GM19324 (cell line): ENCODE data around the gene ATP6V0E1.
"Not testable (repeated sequence)": the region's sequence is repeated elsewhere in the genome, so short reads cannot be mapped to it uniquely, and the experiment has no call there.

Experiments used
- ATAC-seq: cut with Tn5 transposase; IDR thresholded peaks from one replicate; pipeline ENCODE4 v1.9.1; 2021; ENCODE audit warnings: mild to moderate bottlenecking, moderate library complexity; ENCODE audit not compliant: unreplicated experiment, low FRiP score

Gene ATP6V0E1

GRCh38 chr5:173032096-173032495, 48.5 kb downstream of the ATP6V0E1 start:
- ATAC-seq, result not testable (repeated sequence)

DNA sequence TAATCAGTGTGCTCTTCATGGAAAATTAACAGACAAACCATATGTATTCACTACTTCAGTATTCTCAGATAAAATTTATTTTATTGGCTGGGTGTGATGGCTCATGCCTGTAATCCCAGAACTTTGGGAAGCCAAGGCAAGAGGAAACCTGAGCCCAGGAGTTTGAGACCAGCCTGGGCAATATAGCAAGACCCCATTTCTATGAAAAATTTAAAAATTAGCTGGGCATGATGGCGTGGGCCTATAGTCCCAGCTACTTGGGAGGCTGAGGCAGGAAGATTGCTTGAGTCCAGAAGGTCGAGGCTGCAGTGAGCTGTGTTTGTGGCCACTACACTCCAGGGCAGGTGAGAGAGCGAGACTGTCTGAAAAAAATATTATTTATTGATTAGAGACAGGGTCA, 49.2 kb downstream of the ATP6V0E1 start:
- ATAC-seq, result no peak

- ATAC-seq, result no peak
These were observed 50.4 kb downstream of the ATP6V0E1 start for GRCh38 chr5:173033923-173034322.

- ATAC-seq, result peak; percentile 52
These were observed 52.5 kb downstream of the ATP6V0E1 start for GRCh38 chr5:173035904-173036707.

DNA sequence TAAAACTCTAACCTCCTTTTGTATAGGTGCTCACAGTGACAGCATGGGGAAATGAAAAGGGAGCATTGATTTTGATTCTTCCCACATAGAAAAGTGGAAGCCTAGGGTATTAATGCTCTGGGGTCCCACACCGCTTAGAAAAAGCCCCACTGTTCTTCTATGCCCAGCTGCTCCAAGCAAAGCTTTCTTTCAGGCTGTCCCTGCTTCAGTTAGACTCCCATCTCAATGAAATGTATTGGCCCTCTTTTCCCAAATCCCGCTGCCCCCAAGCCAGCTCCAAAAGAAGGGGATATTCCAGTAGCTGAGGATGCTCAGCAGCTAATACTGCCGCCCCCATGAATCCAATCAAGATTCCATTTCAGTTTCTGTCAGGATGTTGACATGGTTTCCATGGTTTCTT, 55.6 kb downstream of the ATP6V0E1 start:
- ATAC-seq, result no peak

DNA sequence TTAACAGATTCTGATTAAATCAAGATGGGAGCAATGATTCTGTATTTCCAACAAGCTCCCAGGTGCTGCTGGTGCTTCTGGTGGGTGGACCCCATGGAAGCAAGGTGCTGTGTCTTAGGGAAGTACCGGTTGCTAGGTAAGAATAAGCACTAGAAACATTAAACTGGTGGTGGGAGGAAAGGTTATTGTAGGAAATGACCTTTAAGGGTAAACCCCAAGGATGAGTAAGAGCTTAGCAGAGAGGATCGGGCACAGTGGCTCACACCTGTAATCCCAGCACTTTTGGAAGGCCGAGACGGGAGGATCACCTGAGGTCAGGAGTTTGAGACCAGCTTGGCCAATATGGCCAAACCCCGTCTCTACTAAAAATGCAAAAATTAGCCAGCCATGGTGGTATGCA, 56.4 kb downstream of the ATP6V0E1 start:
- ATAC-seq, result no peak

- no peak for ATAC-seq
These were observed 58.6 kb downstream of the ATP6V0E1 start for GRCh38 chr5:173041881-173042762.

DNA sequence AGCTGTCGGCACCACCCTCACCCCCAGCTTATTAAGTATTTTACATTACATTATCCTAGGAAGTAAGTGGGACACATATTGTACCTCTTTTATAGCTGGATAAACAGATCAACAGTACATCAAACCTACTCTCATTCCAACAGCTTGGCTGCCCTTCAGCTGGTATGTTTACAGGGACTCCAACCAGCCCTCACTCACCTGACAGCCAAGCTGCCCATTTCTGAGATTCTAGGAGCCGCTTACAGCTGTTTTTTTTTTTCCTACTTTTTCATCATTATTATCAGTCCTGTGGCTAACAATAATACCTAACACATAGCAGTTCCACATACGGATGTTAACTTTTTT, 59.2 kb downstream of the ATP6V0E1 start:
- no peak for ATAC-seq

DNA sequence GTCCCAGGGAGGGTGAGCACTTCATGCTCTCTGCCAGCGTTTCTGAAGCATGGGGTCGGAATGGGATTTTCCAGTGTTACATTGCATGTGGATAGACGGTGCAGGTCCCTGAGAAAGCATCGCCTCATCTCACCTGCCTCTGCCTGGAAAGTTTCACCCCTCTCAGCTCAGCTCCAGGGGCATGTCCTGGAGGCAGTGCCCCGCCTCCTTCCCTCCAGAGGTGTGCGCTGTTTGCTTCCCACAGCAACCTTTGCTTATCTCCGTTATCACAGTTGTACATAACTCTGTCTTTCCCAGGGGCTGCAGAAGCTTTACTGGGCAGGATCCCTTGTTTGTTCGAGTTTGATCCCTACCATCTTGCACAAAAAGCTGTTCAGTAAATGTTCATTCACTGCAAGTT, 61.9 kb downstream of the ATP6V0E1 start:
- no peak for ATAC-seq

DNA sequence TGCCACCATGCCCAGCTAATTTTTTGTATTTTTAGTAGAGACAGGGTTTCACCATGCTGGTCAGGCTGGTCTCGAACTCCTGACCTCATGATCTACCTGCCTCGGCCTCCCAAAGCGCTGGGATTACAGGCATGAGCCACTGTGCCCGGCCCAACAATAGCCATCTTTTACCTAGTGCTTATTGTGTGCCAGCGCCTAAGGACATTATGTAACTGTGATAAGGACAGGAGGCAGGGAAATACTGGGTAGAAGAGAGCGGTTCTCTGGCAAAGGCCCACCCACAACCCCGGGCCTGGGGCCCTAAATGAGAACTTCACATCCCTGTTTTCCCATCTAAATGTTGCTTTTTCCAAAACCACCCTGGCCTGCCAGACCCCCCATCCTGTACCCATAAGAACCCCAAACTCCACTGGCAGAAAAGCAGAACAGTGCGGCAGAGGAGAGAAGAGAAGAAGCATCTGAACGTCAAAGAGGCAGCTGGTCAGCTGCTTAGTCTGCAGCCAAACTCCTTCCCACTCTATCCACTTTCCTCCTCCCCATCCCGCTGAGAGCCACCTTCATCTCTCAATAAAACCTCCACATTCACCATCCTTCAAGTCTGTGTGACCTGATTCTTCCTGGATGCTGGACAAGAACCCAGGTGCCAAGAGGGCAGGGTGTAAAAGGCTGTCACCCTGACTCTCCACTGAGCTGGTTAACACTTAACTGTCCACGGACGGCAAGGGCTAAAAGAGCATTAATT, 63.7 kb downstream of the ATP6V0E1 start:
- ATAC-seq, result not testable (repeated sequence)

DNA sequence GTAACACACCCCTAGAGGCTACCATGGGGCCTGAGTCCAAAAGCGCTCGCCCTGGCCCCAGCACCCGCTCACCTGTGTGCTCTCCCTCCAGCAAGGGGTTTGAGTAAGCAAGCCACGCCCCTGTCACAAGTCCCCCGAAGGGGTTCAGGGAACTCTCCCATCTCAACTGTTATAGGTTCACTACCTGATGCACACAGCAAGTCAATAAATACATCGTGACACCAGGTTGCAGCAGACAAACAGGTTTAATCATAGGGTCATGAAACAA, 64.2 kb downstream of the ATP6V0E1 start:
- ATAC-seq, result no peak

DNA sequence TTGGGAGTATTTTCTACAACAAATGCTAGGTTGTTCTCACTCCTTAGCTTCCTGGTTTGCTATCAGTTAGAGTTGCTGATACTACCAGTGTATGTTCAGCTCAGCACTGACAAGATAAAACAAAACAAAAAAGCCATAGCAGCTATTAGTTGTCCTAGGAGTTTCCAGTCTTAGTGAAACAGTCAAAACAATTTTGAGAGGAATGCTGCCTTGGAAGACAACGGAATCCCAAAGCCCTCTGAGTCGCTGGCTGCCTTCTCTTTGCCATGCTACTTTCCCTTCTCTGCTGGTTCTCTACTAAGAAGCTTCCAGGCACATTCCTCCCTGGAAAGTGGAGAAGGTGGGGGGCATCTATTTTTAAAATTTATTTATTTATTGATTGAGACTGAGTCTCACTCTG, 67.2 kb downstream of the ATP6V0E1 start:
- no peak for ATAC-seq

- no peak for ATAC-seq
These were observed 68.2 kb downstream of the ATP6V0E1 start for GRCh38 chr5:173051746-173052145.

DNA sequence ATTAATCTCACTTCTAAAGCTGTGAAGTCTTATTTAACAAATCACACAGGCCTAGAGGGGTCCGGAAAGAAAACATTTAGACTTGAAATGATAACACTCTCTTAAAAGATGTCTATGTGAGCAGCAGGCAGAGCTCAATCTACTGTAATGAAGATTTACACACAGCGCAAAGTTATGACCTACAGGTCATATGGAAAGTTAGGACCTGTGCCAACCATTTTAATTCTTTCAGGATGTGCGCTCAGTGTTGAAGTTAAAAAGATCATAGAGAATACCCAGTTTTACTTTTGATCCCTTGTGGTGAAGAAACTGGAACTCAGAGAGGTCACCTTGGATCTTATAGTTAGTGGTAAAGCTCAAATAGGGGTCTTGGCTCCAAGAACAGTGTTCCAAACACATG, 69.5 kb downstream of the ATP6V0E1 start:
- no peak for ATAC-seq

DNA sequence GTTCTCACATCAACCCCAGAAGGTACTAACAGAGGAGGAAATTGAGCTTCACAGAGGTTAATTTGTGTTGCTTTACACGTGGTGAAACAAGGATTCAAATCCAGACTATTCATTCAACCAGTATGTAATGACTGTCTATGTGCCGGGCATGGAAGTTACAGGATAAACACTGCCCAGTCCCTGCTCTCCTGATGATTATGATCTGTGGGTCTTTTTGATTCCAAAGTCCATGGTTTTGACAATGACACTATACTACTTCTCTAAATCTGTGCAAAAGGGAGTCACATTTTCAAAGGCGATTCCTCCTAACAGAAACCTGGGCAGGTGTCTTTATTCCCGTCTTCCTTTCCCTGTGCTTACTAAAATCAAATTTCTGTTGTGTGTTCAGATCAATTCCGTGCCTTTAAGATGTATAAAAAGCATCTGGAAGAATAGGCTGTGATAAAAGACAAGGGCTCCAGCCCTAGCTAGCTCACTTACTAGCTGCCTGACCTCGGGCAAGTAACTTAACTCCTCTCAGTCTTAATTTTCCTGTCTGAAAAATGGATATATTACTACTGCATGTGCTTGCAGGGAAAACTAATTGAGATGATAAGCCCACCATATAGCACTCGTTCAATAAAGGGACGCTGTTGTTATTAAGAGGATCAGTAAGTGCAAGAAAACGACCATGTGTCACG, 71.6 kb downstream of the ATP6V0E1 start:
- no peak for ATAC-seq

- peak; percentile 1 for ATAC-seq
These were observed 72.1 kb downstream of the ATP6V0E1 start for GRCh38 chr5:173055722-173055982.

DNA sequence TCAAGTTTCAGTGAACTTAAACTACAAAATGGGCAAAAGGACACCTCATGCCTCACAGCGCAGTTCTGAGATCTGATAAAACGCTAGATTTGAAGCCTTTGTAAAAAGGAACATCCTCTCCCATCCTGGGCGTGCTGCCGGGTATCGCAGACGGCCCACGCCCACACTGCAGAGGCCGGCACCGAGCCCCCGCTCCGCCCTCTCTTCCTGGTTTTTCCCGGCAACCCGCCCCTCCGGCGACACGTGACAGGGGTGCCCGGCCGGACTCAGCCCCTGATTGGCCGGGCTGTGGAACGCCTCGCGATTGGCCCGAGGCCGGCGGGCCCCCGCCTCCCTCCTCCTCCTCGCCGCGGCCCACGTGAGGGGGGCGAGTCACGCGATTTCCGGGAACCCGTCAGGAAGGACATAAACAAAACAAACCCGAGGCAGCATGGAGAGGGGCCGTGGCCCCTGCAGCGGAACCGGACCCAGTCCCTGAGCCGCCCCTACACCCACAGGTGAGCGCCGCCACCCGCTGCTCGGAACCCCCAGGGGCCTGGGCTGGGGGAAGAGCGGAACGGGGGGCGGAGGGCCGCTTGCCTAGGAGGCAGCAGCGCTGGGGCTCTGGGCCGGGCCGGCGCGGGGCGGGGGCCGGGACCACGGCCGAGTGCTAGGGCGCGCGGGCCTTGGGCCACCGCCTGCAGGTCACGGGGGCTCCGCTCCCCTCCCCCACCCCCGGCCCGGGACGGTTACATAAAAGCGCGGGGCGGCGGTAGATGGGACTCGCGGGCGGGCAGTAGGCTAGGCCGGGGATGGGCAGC, 72.6 kb downstream of the ATP6V0E1 start, which contains the start of gene CREBRF:
Gene CREBRF, plus strand, starts transcription at position 370 of the 800 bp plus-strand sequence. CDS start 24,424 bp downstream, outside the sequence.
- peak; percentile 81 for ATAC-seq

DNA sequence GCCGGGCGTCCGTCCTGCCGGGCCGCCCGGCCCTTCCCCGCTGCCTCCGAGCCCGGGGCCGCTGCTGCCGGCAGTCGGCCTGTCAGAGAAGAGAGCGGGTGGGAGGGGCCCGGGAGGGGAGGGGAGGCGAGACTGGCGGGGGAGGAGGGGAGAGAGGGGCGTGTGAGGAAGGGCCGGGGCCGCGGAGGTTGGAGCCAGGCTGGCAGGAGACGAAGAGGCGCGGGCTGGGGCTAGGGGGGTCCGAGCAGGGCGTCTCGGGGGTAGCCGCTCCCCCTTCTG, 73.2 kb downstream of the ATP6V0E1 start:
- ATAC-seq, result peak; percentile 32

DNA sequence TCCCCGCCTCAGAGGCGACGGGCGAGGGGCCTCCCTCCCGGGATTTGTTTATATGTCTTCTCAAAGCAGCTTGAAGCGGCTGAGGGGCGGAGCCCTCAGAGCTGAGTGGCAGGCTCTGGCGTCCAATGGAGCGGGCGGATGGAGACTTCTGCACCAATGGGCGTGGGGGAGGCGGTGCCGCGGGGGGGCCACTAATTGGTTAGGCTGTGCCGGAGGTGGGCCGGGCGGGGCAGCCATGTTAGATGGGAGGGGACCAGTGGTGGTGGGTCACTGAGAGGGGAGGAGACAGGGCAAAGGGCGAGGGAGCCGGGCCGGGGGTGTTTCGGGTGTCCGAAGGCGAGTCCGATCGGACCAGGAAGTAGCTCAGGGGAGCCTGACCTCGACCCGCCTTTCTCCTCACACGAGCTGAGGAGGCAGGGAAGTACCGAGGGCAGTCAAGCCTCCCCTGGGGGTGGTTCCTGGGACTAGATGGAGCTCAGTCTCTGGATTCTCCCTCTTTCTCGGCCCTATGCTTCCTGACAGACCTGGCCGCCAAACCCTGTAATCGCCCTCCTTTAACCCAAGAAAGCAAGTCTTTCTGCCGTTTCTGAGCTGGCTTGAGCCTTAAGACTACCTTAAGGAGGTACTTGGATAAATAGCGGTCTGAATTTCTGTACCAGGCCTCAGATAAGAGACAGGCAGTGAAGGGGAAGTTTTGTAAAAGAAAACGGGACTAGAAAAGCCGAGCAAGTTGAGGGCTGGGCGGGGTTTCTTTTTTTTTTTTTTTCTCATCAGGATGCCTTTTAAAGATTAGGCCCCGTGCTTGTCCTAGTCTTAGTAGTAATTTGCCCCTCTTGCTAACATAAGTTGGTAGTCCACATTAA, 73.7 kb downstream of the ATP6V0E1 start:
- peak; percentile 80 for ATAC-seq
